ENCODE data around the gene PAGE2. TPM values are rescaled to one million over a fixed set of nuclear protein-coding genes. Genes with fewer than 3 reads are reported as not detected.
A peak's percentile ranks its signal among the peaks of the same experiment; 100 is the strongest.

The PAGE2 gene
- total and polyA plus RNA-seq, 8 donors, result 0.31 to 0.50 TPM; not detected in 6

DNA sequence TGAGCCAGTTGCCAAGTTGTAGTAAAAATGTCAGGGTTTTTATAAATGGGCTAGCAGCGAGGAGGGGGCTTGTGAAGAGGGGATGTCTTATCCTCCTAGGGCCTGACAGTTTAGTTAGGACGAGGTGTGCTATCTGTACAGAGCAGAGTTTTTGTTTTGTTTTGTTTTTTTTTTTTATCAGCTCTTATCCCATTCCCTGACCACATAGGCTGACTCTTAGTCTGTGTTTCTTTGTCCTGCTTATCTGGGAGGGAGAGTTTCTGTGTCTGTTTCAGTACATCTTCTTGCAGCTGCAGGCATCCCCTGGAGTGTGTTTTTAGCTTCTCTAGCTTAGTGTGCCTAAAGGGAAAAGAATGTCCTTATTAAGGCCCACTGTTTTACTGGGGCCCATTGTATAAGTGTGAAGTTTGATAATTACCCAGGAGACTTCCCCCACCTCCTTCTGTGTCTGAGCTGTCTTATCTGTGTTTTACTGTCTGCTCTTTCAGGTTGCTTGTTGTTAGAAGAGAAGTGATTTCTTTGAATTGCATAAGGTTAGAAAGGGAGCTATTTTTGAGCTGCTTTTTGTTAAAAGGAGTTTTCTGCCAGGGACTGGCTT is 32.0 kb downstream of the PAGE2 start:
- TF ChIP-seq, protein P1, sequence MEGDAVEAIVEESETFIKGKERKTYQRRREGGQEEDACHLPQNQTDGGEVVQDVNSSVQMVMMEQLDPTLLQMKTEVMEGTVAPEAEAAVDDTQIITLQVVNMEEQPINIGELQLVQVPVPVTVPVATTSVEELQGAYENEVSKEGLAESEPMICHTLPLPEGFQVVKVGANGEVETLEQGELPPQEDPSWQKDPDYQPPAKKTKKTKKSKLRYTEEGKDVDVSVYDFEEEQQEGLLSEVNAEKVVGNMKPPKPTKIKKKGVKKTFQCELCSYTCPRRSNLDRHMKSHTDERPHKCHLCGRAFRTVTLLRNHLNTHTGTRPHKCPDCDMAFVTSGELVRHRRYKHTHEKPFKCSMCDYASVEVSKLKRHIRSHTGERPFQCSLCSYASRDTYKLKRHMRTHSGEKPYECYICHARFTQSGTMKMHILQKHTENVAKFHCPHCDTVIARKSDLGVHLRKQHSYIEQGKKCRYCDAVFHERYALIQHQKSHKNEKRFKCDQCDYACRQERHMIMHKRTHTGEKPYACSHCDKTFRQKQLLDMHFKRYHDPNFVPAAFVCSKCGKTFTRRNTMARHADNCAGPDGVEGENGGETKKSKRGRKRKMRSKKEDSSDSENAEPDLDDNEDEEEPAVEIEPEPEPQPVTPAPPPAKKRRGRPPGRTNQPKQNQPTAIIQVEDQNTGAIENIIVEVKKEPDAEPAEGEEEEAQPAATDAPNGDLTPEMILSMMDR (IDR thresholded peaks at IDR 0.05), result no peak
- Histone ChIP-seq H3K4me3 (no peak overlapping the region), H3K27ac (peak overlapping the region in 1 of 2 donors; percentile 13), H3K4me1 (no peaks in the 10 kb centered on the region), H3K27me3 (no peaks in the 10 kb centered on the region), H3K9me3 (no peaks in the 10 kb centered on the region), H3K36me3 (no peaks in the 10 kb centered on the region)
- intact Hi-C loops (cut with DNase I), result no loop called here
- ATAC-seq (no peak), DNase-seq (no peak)

DNA sequence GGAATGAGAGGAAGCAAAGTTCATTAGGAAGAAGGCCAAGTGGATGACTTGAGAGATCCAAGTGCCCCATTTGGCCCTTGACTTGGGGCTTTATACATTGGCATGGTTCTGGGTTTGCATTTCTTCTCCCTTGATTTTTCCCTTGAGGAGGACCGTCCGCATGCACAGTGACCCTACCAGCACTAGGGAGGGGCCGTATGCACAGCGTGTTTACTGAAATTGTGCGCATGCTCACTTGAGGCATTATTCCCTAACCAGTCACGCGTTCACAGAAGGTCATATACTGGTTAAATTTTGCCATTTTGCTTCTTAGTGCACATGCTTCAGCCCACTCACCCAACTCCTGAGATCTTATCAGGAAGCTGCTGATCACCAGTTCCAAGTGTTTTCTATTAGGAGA is 35.1 kb downstream of the PAGE2 start:
- TF ChIP-seq, protein P1 (IDR thresholded peaks at IDR 0.05), result no peak
- no peaks in the 10 kb centered on the region for H3K36me3 ChIP-seq
- no peaks in the 10 kb centered on the region for H3K4me1 ChIP-seq
- intact Hi-C loops (cut with DNase I), result no loop called here
- ATAC-seq (no peak), DNase-seq (no peak)
- no peaks in the 10 kb centered on the region for H3K27me3 ChIP-seq
- no peak overlapping the region for H3K4me3 ChIP-seq
- H3K27ac ChIP-seq, result no peak overlapping the region
- H3K9me3 ChIP-seq, result no peaks in the 10 kb centered on the region

DNA sequence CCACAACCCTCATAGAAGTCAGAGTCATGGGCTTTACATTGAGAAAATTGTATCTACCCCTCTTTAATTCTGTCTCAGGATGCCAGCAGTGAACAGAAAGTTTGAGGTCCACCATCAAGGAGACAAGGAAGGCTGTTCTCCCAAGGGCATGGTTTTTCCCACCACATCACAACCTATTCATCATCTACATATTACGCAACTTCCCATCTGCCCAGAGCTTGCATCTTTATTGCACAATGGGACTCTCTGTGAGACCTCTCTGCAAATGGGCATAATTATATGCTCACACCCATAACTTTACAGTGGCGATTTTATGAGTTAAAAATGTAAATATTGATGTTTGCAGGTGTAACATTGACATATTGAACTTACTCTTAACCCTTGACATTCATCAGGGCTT is 38.9 kb downstream of the PAGE2 start:
- Histone ChIP-seq H3K9me3 (no peaks in the 10 kb centered on the region), H3K27me3 (peaks cover 0 to 3% of the 10 kb centered on the region in 2 donors), H3K27ac (no peak overlapping the region), H3K4me1 (no peaks in the 10 kb centered on the region), H3K4me3 (no peak overlapping the region), H3K36me3 (no peaks in the 10 kb centered on the region)
- intact Hi-C loops (cut with DNase I), result no loop called here
- DNase-seq (no peak), ATAC-seq (no peak)
- TF ChIP-seq, protein P1 (IDR thresholded peaks at IDR 0.05), result no peak

DNA sequence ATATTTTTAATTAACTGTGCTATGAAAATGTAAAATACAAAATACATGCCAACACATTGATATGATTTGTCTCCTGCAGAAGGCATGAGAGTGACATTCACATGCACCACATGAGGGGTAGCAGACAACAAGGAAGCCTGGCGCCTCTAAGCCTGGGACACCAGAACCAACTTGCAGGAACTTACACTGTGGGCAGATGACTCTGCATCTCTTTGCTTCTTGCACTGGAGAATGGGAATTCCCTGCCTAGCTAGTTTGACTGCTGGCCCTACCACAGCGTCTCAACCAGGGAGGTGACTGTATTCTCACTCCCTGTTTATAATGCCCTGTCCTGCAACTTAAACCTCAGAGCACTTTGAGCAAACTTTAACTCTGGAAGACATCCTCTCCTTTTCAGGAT is 40.5 kb downstream of the PAGE2 start:
- Histone ChIP-seq H3K27me3 (peaks cover 0 to 3% of the 10 kb centered on the region in 2 donors), H3K36me3 (no peaks in the 10 kb centered on the region), H3K27ac (no peak overlapping the region), H3K4me1 (no peaks in the 10 kb centered on the region), H3K9me3 (no peaks in the 10 kb centered on the region), H3K4me3 (no peak overlapping the region)
- intact Hi-C loops (cut with DNase I), result no loop called here
- TF ChIP-seq, protein P1 (IDR thresholded peaks at IDR 0.05), result no peak
- ATAC-seq (no peak), DNase-seq (no peak)

DNA sequence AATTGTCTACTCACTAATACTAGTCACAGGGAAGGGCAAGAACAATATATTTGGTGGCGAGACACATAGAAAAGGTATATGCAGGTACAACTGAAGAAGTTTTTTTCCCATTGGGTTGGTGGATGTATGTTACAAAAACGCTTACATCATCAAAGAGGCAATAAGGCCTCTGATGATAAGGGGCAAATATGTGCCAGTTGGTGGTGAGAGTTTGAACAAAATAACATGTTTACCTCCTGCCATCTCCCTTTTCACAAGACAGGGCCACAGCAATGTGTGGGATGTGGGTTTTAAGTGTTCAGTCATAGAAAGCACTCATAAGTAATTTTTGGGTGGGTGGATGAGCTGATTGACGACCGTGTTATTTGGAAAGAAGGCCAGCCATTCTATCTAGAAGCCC is 41.7 kb downstream of the PAGE2 start:
- intact Hi-C loops (cut with DNase I), result no loop called here
- TF ChIP-seq, protein P1 (IDR thresholded peaks at IDR 0.05), result no peak
- H3K4me1 ChIP-seq, result no peaks in the 10 kb centered on the region

More for the DNA sequence above, 41.7 kb downstream of the PAGE2 start:
- DNase-seq, result no peak
- Histone ChIP-seq H3K9me3 (no peaks in the 10 kb centered on the region), H3K36me3 (no peaks in the 10 kb centered on the region), H3K27ac (no peak overlapping the region), H3K27me3 (peaks cover 0 to 3% of the 10 kb centered on the region in 2 donors), H3K4me3 (no peak overlapping the region)
- no peak for ATAC-seq
